Activated naive CD8-positive, alpha-beta T cell treated with anti-CD3 and anti-CD28 coated beads, Interleukin-2, amount 50 U/mL, for 16 hours (primary cell): ENCODE measurements around the gene DMRT2.

Source experiments
- DNase-seq: peaks from one replicate; pipeline ENCODE4 v3.0.0-alpha.2; 2020; ENCODE audit warnings: low read depth, low spot score

Gene DMRT2

DNA sequence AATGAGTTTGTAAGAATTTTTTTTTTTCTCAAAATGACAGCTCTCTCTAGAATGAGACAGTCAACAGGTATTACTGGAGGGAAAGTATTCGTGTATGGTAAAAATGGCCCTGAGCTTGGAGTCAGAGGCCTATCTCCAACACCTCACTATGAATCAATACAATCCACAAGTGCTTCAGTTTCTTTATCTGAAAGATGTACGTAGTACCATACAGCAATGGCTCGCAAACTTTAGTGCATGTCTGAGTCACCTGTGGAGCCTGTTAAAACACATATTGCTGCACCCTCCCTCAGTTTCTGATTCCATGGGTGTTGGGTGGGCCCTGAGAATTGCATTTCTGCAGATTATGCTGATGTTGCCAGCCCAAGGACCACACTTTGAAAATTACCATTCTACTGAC is 44.6 kb downstream of the DMRT2 start:
- DNase-seq: no peak

DNA sequence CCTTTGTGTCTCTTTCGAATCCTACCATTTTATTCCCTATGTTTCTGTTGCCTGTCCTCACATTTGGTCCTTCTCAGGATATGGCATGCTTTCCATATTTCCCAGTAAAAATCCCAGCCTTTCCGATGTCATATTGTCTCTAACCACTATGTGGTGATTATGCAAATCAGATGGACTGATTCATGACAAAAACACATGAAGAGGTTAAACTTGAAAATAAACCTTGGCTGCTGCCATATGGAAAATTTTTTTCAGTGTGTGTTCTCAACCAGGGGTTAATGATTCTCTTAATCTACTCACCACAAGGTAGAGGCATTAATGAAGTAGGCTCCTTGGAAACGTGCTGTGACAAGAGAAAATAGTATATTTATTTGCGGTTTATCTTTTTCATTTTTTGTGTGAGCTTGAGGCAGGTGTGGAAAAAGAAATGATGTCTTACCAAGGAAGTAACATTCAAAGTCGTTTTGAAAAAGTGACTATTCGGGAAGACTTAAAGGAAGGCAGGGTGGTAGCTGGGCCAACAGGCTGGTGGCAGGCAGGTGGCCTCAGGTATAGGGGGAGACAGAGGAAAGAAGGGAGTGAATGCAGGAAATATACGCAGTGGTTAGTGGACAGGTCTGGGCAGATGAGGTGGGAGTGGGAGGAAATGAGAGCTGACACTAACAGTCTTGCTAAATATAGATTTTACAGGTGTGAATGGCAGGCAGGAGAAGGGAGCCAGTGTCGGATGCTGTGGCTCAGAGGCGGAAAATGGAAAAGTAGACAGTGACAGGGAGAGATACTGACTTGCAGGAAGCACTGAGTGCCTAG is 46.2 kb downstream of the DMRT2 start:
- no peak for DNase-seq

DNA sequence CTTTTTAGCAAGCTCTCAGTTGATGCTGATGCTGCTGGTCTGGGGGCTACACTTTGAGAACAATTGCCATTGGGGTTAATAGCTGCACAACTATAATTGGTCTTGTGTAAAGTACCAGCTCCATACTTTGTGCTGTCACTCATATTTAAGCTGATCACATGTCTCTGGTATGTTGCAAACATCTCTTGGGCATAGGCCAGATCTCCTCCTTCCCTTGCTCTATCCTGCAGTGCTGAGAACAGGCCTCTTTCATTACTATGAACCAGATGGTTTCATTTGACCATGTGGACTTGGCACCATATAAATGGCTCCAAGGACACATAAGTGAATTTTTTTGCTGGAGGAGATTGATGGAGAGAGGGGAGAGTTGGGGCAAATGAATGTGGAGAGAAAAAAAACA is 48.4 kb downstream of the DMRT2 start:
- DNase-seq: no peak

DNA sequence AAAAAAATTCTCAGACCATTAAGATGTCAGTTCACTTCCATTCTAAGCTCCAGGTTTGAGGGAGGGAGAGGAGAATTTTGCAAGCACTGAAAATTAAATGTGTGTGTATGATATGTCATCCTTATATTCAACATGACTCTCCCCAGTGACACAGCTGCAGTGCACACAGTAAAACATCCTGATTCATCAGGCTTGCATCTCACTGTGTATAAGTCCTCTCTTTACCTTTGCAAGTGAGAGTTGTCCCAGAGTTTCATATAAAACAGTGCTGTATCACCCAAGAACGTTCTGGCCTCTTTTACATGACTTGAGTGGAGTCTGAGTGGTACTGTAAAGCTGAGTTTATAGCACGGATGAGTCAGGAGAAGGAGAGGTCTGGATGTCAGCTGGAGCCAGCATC is 50.0 kb downstream of the DMRT2 start:
- no peak for DNase-seq

DNA sequence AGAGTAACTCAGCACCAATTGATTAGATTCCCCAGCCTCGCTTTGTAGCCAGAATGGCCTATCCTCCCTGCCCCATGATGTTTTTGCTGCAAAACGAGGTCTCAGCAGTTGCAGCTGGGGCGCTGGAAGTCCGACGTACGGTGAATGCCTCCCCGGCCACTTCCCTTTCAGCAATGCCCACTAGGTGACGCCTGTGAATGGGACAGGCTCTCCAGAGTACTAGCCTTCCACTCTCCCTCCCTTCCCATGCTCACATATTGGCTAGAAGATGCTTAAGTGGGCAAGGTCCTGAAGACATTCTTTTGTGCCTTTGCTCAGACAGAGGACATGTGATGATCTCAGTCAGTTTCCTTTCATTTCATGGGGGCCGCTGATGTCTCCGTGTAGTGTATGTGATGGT is 50.8 kb downstream of the DMRT2 start:
- no peak for DNase-seq

DNA sequence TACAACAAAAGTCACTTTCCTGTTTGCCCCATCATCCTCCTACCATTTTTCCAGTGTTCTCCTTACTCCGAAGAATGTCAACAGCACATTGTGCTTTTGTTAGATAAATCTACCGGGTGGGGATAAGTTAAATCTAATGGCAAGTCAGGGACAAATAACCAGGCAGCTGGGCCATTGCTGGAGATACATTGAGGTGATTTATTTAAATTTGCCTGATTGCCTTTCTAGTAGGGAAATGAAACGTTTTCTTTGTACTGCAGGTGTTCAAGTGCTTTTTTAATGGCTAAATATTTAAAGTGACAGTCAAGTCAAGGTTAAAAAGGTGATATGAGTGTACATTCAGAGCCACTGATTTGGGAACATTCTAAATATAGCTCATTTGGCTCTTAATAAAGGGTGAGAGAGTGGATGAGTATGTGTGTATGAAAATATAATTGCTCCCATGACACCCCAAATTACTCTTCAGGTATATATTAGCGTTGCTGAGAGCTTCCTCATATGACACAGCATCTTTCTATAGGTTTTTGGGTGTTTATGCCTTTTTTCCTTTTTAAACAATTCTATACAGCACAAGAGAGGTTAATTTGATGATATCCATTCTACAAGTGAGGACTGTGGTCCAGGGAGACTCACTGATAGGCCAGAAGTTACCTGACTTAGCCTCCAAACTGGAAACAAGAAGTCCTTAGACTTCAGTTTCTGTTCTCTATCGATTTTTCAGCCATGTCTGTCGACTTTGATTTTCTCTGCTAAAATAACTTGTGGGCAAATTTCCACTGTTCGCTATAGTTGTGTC is 51.9 kb downstream of the DMRT2 start:
- no peak for DNase-seq

DNA sequence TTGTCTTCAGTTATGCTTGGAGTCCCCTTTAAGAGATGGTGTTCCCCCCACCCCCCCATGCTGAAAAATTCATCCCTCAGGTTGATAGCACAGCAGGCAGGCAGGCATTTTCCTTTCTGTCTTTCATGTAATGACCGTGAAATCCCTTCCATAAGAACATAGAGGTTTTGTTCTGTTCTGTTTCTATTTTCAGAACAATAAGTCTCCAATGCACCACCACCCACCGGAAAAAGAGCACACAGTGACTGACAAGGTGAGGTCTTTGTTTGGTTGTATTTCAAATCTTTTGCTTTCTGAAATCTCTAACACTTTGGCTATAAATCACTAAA is 52.4 kb downstream of the DMRT2 start:
- DNase-seq: no peak
